Inflammatory macrophage treated with lipopolysaccharide for 1 hour (primary cell): ENCODE measurements around the gene TBL2.
A peak's percentile ranks its signal among the peaks of the same experiment; 100 is the strongest.
"Not testable (repeated sequence)": the region's sequence is repeated elsewhere in the genome, so short reads cannot be mapped to it uniquely, and the experiment has no call there.

Experiments
- DNase-seq, 2 donors: peaks; one replicate each; pipeline ENCODE4 v3.0.0-alpha.2; 2020 to 2022

The TBL2 gene

DNA sequence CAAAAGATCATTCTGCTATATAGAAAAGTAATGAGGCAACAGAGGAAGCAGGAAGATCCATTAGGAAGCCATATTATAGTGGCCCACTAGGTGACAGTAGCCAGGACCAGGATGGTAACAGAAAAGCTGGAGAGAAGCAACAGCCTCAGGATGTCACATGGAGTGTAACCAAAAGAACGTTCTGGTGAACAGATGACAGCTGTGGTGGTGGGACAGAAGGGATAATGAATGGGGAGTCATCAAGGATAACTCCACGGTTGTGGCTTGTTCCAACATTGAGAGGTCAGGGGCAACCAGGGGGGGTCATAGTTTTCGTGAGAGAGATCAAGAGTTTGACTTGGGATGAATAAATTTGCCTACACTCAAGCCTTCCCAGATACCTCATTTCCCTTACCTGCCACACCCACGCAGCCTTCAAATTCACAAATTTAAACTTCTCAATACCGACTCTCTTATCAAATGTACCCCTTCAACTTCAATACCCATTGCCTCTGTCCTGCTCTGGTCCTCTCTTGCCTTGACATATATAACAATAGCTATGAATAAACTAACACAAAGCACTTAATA, 9.3 kb downstream of the TBL2 start:
- no peak for DNase-seq

- DNase-seq: no peak
Observed at GRCh38 chr7:73567846-73568685, 10.3 kb downstream of the TBL2 start.

- DNase-seq: no peak
Observed at GRCh38 chr7:73567140-73567539, 11.2 kb downstream of the TBL2 start.

GRCh38 chr7:73566431-73566830, 11.9 kb downstream of the TBL2 start:
- not testable (repeated sequence) for DNase-seq

DNA sequence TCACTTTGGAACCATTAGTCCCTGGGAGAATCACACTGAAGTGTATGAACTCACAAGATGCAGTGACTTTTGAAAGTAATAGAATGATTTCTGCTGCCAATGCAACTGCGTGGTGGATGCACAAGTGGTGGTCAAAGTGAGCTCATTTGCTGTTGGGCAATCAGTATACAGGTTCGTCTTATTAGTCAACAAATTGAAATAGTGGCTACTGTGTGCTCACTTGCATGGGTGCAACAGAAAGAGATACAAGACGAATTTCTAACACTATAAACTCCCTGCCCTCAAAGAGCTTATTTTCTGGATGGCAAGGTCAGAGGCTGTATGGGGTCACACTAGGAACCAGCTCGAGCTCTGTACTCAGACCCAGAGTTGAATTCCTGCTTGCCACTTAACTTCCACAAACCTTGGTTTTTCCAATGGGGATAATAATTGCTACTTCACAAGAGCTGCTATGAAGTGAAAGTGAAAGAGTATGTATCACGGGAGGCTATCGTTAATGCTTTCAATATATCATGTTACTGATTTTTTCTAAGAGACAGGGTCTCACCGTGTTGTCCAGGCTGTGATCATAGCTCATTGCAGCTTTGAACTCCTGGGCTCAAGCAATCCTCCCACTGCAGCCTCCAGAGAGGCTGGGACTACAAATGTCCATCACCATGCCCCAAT, 12.6 kb downstream of the TBL2 start:
- peak in 1 of 2 donors; percentile 30 for DNase-seq

- DNase-seq: peak; percentile 40 to 79
Observed at GRCh38 chr7:73560109-73560835, 18.1 kb downstream of the TBL2 start.

GRCh38 chr7:73557397-73558257, 20.8 kb downstream of the TBL2 start, which contains the start of gene BCL7B:
TSS of gene BCL7B (minus strand) at chr7:73557690. CDS start at chr7:73557578, 112 bp downstream.
- peak; percentile 64 to 83 for DNase-seq

- peak; percentile 94 to 95 for DNase-seq
Observed at GRCh38 chr7:73557108-73557396, 21.3 kb downstream of the TBL2 start.

DNA sequence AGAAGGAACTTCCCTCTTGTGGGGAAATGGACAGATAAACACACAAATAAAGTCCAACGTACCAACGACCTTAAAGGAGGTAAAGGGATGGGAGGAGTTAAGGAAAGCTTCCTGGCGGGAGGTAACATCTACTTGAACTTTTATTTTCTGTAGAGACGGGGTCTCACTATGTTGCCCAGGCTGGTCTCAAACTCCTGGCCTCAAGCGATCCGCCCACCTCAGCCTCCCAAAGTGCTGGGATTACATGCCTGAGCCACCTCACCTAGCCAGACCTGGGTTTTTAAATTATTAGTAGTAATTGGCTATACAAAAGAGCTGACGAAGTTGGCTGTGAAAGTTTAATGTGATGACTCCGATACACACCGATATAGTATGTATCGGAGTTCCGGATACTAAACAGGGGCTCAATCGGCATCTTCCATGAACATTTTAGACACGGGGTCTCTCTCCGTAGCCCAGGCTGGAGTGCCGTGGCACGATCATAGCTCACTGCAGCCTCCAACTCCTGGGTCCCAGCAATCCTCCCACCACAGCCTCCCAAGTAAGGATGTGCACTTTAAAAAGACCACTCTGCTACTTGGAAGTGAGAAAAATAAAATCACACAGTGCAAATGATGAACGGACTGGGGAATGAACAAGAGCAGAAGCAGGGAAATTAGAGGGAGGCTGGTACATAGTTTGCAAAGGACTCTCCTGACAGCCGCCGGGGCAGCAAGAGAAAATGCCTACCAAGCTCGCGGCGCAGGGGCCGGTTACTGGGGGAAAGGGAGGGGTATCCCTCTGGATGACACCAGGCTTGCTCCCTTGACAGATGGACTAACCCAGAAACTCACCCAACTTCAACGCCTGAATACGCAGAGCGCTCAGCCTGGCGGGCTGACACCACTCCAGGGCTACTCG, 21.9 kb downstream of the TBL2 start:
- DNase-seq: no peak

DNA sequence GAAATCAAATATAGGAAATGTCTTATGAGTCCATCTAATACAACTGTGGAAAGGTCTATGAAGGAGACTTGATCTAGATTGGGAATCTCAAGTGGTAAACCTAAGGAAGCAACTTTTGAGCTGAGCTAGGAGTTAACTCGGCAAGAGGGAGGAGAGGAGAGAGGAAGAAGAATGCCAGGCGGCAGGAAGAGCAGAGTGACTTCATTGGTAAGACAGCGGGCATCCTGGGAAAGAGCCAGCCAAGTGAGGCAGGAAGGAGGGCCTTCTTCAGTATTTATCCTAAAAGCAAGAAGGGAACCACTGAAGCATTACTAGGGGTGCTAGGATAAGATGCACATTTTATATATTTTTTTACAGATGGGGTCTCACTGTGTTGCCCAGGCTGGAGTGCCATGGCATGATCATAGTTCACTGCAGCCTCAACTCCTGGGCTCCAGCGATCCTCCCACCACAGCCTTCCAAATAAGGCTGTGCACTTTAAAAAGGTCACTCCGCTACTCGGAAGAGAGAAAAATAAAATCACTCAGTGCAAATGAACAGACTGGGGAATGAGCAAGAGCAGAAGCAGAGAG, 22.9 kb downstream of the TBL2 start:
- no peak for DNase-seq

DNA sequence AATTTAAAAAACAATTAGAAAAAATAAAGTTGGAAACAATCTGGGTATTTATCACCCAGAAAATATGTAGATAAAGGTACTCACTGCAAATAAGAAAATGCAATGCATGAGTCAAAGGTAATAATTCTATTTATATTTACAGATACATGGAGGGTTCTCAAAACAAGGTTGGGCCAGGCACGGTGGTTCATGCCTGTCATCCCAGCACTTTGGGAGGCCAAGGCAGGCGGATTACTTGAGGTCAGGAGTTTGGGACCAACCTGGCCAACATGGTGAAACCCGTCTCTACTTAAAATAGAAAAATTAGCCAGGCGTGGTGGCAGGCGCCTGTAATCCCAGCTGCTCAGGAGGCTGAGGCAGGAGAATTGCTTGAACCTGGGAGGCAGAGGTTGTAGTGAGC, 28.3 kb downstream of the TBL2 start:
- not testable (repeated sequence) for DNase-seq

GRCh38 chr7:73549176-73549575, 29.2 kb downstream of the TBL2 start:
- no peak for DNase-seq

DNA sequence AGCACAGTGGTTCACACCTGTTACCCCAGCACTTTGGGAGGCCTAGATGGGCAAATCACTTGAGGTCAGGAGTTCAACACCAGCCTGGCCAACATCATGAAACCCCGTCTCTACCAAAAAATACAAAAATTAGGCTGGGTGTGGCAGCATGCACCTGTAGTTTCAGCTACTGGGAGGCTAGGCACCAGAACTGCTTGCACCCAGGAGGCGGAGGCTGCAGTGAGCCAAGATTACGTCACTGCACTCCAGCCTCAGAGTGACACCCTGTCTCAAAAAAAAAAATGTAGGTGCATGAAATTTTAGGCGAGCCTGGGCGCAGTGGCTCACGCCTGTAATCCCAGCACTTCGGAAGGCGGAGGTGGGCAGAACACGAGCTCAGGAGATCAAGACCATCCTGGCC, 30.5 kb downstream of the TBL2 start:
- no peak for DNase-seq

DNA sequence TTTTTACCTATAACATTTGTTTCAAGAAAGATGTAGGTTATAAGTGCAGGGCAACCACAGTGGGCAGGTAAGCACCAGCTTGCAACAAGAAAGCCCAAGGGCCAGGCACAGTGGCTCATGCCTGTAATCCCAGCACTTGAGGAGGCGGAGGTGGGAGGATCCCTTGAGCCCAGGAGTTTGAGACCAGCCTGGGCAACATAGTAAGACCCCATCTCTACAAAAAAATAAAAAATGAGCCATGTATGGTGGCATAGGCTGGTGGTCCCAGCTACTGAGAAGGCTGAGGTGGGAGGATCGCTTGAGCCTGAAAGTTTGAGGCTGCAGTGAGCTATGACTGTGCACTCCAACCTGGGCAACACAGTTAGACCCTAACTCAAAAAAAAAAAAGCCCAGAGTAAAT, 33.7 kb downstream of the TBL2 start:
- DNase-seq: no peak

DNA sequence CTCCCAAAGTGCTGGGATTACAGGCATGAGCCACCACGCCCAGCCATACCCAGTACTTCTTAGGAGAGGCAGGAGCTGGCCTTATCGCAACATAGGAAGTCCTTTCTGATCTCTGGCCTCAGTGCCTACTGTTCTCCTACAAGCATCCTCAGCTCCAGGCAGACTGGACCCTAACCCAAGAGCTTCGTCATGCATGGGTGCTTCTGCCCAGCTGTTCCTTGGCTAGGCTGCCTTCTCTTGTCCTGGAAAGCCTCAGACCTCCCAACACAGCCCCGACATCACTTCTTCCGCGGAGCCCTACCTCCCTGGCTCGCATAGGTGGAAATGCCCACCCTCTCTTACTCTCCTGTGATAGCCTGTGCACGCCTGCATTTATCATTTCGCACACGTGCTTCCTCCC, 36.7 kb downstream of the TBL2 start:
- no peak for DNase-seq

DNA sequence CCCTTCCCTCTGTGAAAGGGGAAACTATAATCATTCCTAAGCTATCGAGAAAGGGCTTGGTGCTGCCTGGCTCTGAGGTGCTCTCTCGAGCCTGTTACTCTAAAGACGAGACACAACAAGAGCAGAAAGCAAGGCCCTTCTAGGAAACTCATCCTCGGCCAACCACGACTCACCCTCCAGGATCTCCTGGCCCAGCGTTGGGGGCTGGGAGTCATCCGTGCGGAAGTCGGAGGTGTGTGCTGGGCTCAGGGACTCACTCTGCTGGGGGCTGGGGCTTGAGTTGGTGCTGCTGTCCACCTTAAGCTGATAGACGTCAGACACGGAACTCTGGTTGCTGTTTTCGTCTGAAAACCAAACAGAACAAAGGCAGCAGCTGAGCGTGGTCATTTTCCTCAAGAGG, 38.7 kb downstream of the TBL2 start:
- DNase-seq: no peak

- DNase-seq: not testable (repeated sequence)
Observed at GRCh38 chr7:73538510-73538909, 39.9 kb downstream of the TBL2 start.

DNA sequence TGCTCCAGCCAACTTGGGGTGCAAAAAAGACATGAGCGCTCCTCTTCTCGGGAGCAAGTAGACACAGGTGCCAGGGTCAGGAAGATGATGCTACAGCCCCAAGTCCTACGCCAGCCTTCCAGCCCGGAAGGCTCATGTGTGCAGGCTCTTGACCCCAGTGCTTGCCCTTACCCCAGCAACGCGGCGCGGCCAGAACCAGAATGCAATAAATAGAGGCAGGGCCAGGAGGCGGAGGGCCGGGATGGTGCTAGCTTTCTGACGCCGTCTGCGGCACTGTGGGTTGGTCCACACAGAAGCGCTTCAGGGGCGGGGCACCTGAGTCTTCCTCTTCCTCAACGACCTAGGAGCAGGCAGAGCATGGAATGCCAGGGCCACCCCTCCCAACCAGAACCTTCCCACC, 41.3 kb downstream of the TBL2 start:
- DNase-seq: no peak

- no peak for DNase-seq
Observed at GRCh38 chr7:73536479-73536878, 41.9 kb downstream of the TBL2 start.

DNA sequence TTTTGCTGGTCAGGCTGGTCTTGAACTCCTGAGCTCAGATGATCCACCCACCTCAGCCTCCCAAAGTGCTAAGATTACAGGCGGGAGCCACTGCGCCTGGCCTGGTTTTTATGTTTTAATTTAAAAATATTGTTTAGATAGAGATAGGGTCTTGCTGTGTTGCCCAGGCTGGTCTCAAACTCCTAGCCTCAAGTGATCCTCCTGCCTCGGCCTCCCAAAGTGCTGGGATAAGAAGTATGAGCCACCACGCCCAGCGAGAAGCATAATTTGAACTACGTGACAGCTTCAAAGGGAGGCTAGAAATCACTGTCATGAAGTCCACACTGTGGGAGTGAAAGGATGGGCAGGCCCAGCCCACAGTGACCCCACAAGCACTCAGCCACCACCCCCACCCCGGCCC, 42.5 kb downstream of the TBL2 start:
- not testable (repeated sequence) for DNase-seq

- no peak for DNase-seq
Observed at GRCh38 chr7:73533742-73534141, 44.6 kb downstream of the TBL2 start.
